NCI-H1436 treated with DMSO at 0.1 percent for 48 hours (cell line): ENCODE measurements around the gene SRGAP2C.
A peak's percentile ranks its signal among the peaks of the same experiment; 100 is the strongest.
"Not testable (repeated sequence)": the region's sequence is repeated elsewhere in the genome, so short reads cannot be mapped to it uniquely, and the experiment has no call there.

Experiments used
- DNase-seq: peaks from one replicate; lab custom pipeline; 2025; lab: John Stamatoyannopoulos, UW

SRGAP2C gene

GRCh38 chr1:121184290-121185127 lies at the start of gene SRGAP2C, which contains the start of gene FAM72B:
Gene SRGAP2C (plus strand): TSS chr1:121184975. CDS start chr1:121187447, 2,472 bp downstream.
Gene FAM72B (minus strand): TSS chr1:121184340. CDS start chr1:121183489, 851 bp downstream.
- DNase-seq = peak; percentile 98

GRCh38 chr1:121140393-121140792 lies 44.4 kb upstream of the SRGAP2C start:
- not testable (repeated sequence) for DNase-seq

DNA sequence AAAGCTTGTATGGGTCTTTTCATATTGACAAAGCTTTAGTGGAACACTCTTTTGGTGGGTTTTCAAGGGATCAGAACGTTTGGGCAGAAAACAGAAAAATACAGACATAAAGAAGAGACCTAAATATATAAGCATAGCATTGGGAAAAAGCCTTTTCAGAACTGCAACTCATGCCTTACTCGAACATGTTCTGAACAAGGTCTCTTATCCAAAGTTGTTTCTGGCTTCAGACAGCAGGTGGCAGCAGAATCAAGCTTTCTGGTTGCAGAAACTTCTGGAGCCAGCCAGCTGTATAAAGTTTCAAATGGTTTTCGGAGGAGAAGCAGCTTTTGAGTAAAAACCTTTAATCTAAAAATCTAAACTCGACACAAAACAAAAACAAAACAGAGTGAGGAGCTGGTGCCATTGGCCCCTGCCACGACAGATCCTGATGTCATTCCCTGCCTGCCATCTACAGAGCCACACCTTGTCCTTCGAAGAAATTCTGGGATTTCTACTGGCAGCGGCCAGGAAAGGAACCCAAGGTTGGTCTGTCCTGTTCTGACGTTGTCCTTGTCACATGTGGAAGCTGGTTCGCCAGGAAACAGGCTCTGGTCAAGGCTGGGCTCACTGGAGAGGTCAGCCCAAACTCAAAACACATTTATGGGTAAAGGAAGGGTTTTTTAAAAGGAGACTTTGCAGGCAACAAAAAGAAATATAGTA lies 36.1 kb upstream of the SRGAP2C start:
- DNase-seq = not testable (repeated sequence)

DNA sequence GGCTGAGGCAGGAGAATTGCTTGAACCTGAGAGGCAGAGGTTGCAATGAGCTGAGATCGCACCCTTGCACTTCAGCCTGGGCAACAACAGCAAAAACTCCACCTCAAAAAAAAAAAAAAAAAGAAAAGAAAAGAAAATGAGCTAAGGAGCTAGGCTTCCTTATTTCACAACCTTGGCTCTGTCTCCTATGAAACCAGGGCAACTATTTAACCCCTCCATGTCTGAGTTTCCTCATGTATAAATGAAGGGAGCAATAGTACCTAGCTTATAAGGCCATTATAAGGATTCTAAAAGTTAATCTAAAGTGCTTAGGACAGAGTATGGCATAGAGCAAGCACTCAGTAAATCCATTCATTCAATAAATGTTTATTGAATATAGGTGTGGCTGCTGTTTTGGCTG lies 33.5 kb upstream of the SRGAP2C start:
- DNase-seq = not testable (repeated sequence)

GRCh38 chr1:121152788-121153187 lies 32.0 kb upstream of the SRGAP2C start:
- not testable (repeated sequence) for DNase-seq

GRCh38 chr1:121154811-121155210 lies 30.0 kb upstream of the SRGAP2C start:
- DNase-seq = not testable (repeated sequence)

DNA sequence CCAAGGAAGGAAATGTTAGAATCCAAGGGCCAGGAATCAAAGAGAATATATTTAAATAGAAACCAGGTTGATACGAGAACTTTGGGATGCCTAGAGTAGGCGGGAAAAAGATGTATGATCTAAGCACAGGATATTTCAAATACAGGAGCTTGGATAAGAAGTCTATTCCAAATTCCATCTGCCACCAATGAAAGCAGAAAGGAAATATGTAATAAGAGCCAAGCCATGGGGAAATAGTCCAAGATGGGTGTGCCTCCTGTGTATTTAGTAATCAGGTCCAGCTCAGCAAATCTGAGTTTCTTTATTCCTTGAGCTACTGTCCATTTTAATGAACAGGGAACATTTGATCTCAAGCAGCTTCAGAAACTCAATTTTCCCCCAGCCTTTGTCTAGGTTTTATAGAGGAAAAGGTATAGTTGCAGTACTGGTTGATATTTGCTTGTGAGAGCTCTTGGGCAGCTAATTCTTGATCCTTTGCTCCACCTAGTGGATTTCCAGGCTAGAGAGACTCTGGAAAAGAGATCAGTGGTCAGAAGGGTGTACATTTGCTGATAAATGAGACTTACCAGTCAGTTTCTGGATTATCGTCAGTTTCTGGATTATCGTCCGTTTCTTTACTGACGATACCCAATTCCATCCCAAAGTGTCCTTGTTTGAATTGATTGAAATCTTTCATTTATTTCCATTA lies 29.0 kb upstream of the SRGAP2C start:
- DNase-seq = not testable (repeated sequence)

DNA sequence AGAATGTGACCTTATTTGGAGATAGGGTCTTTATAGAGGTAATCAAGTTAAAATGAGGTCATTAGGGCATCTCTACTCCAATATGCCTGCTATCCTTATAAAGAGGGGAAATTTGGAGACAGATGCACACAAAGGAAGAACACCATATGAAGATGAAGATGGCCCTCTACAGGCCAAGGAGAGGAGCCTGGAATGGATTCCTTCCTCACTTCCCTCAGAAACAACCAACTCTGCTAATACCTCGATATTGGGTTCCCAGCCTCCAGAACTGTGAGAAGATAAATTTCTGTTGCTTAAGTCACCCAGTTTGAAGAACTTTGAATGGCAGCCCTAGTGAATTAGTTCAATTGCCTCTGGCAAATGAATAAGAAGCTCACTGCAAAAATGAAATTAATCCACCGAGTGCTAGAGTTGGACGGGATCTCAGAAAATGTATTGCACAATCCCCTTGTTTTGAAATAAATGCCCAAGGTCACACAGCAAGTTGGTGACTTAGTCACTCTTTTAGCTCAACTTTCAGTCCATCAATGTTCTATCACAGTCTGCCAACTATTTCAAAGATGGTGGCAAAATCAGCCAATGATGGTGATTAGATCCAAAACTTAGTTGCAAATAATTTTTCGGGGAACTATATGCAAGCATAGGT lies 27.7 kb upstream of the SRGAP2C start:
- not testable (repeated sequence) for DNase-seq

GRCh38 chr1:121157609-121158008 lies 27.2 kb upstream of the SRGAP2C start:
- not testable (repeated sequence) for DNase-seq

DNA sequence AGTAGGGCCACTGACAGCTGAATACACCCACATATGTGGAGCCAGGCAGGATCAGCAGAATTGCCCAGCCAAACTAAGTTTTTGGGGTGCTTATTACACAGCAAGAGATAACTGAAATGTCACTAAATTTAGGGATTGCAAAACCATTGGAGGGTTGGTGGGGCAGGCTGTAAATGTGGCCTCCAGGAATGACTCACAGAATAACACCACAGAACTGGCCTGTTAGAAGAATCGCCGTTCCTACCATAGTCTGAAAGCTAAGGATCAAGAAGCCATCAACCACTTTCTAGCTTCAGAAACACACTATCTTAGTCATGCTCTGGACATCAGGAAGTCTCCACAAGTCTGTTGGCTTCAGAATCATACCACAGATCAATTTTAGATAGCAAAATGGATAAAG lies 24.7 kb upstream of the SRGAP2C start:
- DNase-seq = not testable (repeated sequence)

- not testable (repeated sequence) for DNase-seq
Observed at GRCh38 chr1:121161199-121161901, 23.4 kb upstream of the SRGAP2C start.

DNA sequence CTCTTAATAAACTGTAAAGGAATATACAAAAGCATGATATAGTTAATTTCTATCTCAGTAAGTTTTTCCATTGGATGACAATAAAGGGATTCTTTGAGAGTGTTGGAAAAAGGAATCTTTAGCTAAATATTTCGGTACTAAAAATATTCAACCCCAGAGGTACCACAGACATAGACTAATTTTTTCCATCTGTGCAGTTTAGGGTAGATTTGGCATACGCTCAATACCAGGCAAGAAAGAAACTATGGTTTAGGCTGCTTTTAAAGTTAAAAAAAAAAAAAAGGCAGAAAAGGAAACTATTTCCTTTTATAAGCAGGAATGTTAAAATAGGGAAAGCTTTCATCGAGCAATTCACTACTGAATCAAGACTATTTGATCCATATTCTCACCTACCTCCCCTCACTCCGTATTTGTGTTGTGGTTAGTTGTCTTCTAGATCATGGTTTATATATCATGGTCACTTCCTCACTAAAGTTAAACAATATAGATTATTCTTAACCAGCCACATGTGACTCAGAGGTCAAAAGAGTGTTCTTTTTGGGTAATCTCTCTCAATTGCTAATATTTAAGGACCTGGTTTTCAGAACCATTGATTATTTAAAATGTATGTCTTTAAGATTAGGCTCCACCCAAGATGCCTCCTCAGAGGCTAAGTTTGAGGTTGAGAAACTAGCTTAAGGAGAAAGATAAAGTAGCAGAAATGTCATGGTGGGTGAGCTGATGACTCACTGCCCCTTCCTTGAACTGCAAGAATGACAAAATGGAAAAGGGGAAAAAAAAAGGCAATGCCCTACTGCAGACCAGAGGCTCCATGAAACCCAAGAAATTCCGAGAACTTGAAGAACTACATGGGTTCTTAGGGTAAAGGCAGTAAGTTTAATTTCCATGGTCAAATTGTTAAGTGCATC lies 20.7 kb upstream of the SRGAP2C start:
- DNase-seq = not testable (repeated sequence)

DNA sequence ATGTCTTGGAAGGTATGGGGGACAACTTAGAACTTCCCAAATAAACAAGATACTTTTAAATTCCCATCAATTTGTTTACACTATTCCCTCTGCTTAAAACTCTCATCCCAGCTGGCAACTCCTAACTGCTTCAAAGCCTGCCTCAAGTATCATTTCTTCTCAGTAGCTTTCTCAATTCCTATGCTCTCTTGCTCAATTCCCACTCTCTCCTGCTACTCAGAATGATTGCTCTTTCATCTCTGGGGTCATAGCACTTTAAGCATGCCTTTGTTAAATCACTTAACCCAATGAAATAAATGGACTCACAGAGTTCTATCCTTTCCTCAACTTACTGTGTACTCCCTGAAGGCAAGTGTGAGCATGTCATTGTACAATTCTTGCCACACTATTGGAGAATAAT lies 19.5 kb upstream of the SRGAP2C start:
- DNase-seq = not testable (repeated sequence)

GRCh38 chr1:121167225-121167738 lies 17.5 kb upstream of the SRGAP2C start:
- DNase-seq = not testable (repeated sequence)

- DNase-seq = not testable (repeated sequence)
Observed at GRCh38 chr1:121168152-121168668, 16.6 kb upstream of the SRGAP2C start.

GRCh38 chr1:121176649-121177048 lies 8.1 kb upstream of the SRGAP2C start:
- DNase-seq = not testable (repeated sequence)

DNA sequence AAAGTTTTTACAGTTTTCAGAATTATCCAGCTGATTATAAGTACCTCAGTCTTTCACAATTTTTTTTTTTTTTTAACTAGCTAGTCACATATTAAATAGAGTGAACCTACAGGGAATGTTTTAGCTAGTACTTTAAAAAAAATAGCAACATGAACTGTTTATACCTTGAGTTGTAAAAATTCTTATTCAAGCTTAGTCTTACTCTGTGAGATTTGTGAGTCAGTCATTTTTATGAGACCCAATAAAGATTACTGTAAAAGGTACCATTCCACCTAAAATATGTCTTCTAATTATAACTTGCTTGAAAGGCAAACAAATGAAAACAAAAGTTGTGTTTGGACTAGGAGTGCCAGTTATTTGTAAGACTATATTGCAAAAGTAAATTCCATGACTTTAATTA lies 6.6 kb upstream of the SRGAP2C start:
- not testable (repeated sequence) for DNase-seq

DNA sequence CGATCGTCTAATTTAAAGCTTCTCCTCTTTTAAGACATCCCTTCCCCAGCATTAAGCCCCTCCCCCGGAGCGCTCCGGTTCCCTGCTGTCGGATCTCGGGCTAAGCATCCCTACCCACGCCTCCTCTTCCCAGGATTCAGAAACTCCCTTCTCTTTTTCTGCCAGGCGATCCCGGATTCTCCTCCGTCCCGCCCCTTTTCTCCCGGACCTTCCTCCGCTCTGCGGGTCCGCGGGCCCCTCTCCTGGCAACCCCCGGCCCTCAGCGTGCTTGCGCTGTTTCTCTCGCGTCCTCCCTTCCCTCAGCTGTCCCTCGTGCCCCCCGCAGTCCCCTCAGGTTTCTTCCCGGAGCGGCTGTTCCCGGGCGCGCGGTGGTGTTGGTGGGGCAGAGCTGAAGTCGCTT lies 908 bp upstream of the SRGAP2C start:
- not testable (repeated sequence) for DNase-seq

GRCh38 chr1:121185140-121185708 lies 449 bp downstream of the SRGAP2C start:
- not testable (repeated sequence) for DNase-seq
